GM13977 (cell line): ENCODE data around the gene RNF5.

Source experiments
- DNase-seq: peaks from one replicate; pipeline ENCODE4 v3.0.0; 2012; ENCODE audit warnings: low spot score
- in situ Hi-C: fragments of 300-500 bp; cut with MboI; formaldehyde crosslinking; loops from one replicate; pipeline ENCODE4 v1.12.0; 2022; ENCODE audit warnings: low sequenced_read_pairs, low pct_unique_long_range_greater_than_20kb, mixed read lengths, inconsistent platforms; ENCODE audit not compliant: unreplicated experiment
- TF ChIP-seq, protein P1 (sequence below): IDR thresholded peaks from 2 replicates; pipeline ENCODE4 v1.5.1; 2012; ENCODE audit warnings: mild to moderate bottlenecking, control low read depth; ENCODE audit not compliant: insufficient read depth; ENCODE audit errors: extremely low read depth, missing control alignments

RNF5 gene

DNA sequence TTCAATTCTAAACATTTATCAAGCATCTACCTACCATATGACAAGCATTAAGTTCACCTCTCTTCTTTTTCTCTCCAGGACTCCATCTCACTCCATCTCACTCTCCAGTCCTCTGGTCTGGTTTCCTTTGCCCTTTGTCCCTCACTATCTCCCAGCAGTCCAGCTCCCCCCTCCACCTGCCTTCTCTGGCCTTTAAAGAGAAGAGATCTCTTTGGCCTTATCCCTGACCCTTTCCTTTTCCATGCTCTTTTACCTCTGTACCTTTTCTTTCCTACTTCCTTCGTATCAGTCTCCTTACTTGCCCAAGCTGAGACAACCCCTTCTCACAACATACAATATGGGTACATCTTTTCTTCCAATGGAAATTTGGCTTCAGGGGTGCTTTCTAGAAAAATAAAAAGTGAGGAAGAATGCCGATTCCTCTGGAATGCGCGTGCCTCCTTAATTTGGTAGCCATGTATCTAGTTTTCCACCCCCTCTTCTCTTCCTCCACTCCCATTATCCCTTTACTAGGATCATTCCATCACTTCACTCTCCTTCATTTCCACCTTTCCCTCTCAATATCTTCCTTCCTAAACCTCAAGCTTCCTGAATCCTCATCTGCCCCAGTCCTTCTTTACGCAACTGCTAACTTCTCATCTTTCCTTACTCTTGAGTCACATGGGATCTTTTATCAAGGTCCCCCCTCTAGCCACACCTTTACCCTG, 1.6 kb upstream of the RNF5 start:
- in situ Hi-C loops: no loop called here
- DNase-seq: no peak
- TF ChIP-seq, protein P1, sequence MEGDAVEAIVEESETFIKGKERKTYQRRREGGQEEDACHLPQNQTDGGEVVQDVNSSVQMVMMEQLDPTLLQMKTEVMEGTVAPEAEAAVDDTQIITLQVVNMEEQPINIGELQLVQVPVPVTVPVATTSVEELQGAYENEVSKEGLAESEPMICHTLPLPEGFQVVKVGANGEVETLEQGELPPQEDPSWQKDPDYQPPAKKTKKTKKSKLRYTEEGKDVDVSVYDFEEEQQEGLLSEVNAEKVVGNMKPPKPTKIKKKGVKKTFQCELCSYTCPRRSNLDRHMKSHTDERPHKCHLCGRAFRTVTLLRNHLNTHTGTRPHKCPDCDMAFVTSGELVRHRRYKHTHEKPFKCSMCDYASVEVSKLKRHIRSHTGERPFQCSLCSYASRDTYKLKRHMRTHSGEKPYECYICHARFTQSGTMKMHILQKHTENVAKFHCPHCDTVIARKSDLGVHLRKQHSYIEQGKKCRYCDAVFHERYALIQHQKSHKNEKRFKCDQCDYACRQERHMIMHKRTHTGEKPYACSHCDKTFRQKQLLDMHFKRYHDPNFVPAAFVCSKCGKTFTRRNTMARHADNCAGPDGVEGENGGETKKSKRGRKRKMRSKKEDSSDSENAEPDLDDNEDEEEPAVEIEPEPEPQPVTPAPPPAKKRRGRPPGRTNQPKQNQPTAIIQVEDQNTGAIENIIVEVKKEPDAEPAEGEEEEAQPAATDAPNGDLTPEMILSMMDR: no peak

DNA sequence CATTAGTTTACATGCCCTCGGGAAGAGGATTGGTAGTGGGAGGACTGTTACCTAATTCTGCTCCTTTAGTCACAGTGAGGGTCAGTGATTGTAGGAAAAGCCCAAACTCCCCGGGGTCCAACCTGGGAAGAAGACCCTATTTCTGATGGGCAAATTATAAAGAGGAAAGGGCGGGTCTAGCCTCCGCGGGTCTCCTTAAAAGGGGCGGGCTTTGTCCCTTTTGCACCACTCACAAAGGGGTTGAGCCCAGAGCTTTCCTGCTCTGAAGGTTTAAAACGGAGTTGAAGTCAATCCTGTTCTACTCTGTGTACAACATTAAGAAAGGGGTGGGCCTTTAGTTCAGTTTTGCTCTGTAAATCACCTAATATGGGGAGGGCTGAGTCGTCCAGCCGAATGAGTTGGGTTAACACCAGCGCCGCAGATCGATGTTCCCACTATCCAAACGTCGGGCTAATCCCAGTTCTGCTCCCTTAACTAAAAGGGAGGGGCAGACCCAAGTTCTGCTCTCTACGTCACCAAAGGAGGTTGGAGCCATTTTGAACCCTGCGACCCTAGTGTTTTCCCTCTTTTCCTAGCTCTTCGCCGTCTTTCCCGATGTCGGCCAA, 920 bp upstream of the RNF5 start:
- TF ChIP-seq, protein P1: no peak
- in situ Hi-C loops: no loop called here
- no peak for DNase-seq

DNA sequence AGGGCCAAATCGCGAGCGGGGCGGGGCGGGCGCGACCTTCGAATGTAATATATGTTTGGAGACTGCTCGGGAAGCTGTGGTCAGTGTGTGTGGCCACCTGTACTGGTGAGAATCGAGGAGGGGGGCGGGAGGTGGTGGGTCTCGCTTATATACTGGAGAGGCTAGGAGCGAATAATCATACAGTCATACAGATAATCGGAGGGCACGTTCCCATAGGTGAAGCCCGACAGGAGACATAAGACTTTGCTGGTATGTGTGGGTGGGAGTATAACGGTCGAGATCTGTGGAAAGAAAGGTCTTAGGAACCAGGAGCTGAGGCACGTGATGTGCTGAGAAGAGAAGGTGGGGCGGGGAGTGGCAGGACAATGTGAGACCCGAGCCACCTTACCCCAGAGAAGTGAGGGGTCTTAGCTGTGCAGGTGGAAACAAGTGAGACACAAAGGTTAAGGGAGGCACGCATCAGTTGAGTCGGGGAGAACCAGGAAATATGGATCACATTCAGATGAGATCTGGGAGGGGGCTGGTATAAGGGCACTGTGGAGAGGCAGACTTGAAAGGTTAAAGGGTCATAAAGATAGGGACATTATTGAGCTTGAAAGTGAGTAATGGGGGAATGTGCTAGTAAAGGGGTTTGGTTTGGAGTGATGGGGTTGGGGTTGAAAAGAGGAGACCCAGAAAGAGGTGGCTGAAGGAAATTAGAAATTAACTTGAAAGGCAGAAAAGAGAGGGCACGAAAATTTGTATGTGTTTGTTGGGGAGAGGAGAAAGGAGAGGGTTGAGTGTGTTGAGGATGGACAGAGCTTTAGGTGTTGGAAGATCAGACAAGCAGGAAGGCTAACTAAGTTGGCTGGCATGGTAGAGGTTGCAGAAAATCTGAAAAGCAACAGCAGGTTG, 589 bp downstream of the RNF5 start:
- DNase-seq: no peak
- TF ChIP-seq, protein P1: no peak
- in situ Hi-C loops: no loop called here

DNA sequence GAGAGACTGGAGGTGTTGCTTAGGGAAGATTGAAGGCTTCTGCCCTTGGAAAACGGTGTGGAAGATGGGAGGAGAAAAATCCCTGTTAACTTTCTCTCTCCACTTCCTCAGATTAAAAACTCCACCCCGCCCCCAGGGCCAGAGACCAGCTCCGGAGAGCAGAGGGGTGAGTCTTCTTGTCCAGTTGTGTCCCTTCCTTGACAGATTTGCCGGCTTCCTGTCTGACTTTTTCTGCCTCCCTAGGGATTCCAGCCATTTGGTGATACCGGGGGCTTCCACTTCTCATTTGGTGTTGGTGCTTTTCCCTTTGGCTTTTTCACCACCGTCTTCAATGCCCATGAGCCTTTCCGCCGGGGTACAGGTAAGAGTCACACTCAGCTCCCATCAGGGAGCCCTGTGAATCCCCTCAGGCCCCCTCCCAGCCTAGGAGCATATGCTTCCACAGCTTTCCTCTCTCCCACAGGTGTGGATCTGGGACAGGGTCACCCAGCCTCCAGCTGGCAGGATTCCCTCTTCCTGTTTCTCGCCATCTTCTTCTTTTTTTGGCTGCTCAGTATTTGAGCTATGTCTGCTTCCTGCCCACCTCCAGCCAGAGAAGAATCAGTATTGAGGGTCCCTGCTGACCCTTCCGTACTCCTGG, 1.7 kb downstream of the RNF5 start:
- no peak for DNase-seq
- TF ChIP-seq, protein P1: no peak
- in situ Hi-C loops: no loop called here

DNA sequence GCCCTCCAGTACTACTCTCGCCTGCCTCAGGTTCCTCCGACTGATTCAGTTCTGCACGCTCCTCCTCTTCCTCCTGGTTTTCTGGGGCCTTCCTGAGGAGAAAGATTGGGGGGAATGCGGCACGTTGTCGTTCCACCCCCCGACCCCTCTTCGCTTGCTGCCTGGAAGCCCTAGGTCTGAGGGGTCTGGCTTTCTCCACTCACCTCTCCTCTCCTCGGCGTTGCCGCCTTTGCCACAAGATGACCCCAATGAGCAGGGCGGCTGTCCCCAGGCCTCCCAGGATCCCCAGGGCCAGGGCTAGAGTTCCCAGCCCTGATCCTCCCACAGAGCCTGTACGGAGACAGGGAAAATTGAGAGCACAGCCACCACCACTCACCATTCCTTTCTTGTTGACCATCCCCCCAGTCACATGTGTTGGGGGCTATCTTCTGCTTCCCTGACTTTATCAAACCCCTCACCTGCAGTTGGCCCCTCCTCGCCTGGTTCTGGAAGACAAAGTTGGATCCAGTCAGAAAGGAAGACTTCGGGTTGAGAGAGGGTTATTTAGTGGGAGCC, 3.0 kb downstream of the RNF5 start:
- in situ Hi-C loops: no loop called here
- no peak for DNase-seq
- TF ChIP-seq, protein P1: no peak
